Measurements from ENCODE around the gene C22orf42.

Gene C22orf42

GRCh38 chr22:32158712-32159533 lies at the start of gene C22orf42:
Gene C22orf42, minus strand, starts transcription at chr22:32159303. Its CDS starts 88 bp downstream, at chr22:32159215.
- TF ChIP-seq CTCF (IDR thresholded peaks at IDR 0.05): no peak

GRCh38 chr22:32208681-32209080 lies 49.6 kb upstream of the C22orf42 start:
- TF ChIP-seq CTCF (IDR thresholded peaks at IDR 0.05): no peak

GRCh38 chr22:32207971-32208480 lies 48.9 kb upstream of the C22orf42 start:
- TF ChIP-seq CTCF (IDR thresholded peaks at IDR 0.05): no peak

- TF ChIP-seq CTCF (IDR thresholded peaks at IDR 0.05): peak; percentile 85
Measured at GRCh38 chr22:32206774-32207758, 48.0 kb upstream of the C22orf42 start.

GRCh38 chr22:32205974-32206773 lies 47.1 kb upstream of the C22orf42 start:
- no peak for TF ChIP-seq CTCF (IDR thresholded peaks at IDR 0.05)

GRCh38 chr22:32204856-32205722 lies 46.0 kb upstream of the C22orf42 start, which contains the start of gene RFPL2:
Gene RFPL2, minus strand, starts transcription at chr22:32205073. Its CDS starts 2,622 bp downstream, at chr22:32202451.
- no peak for TF ChIP-seq CTCF (IDR thresholded peaks at IDR 0.05)

Data from LNCAP (cell line).